Measurements from ENCODE around the gene PRSS1. TPM values are rescaled to one million over a fixed set of nuclear protein-coding genes. Genes with fewer than 3 reads are reported as not detected.
A peak's percentile ranks its signal among the peaks of the same experiment; 100 is the strongest.

The PRSS1 gene
- total and polyA plus RNA-seq, 9 donors = not detected

DNA sequence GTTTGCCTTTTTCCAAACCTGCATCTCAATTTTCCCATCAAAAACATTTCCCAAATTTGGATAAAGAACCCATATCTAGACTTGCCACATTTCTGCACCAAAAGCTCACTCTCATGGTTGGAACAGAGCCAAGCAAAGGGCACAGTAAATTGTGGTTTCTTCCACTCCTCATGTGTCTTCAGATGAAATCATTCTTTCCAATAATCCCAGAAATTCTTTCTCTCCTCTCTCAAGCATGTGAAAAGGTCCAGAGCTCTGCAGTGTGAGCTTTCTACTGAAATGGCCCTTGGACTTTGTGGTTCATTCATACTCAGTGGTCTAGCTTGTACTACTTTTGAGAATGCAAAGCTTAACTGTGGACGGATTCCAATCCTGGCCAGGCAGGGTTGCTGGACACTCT, 41.3 kb downstream of the PRSS1 start:
- Histone ChIP-seq H3K27me3 (ENCODE audit: control insufficient read depth, insufficient read depth, low read length) (peaks cover 14% of the 10 kb centered on the region), H3K36me3 (ENCODE audit: control insufficient read depth, insufficient read depth, low read length) (no peaks in the 10 kb centered on the region), H3K9me3 (replicated peaks; ENCODE audit: control insufficient read depth, low read depth, low read length) (no peaks in the 10 kb centered on the region), H3K4me1 (ENCODE audit: control insufficient read depth, insufficient read depth, low read length) (no peaks in the 10 kb centered on the region), H3K4me3 (ENCODE audit: low read length) (no peak overlapping the region), H3K27ac (ENCODE audit: low read length) (no peak overlapping the region)
- no peak for DNase-seq
- 100% methylated on average over 1 of the region's 1 CpG for WGBS (ENCODE audit: insufficient coverage)

GRCh38 chr7:142791502-142791901, 42.2 kb downstream of the PRSS1 start:
- Histone ChIP-seq H3K27me3 (ENCODE audit: control insufficient read depth, insufficient read depth, low read length) (peaks cover 23% of the 10 kb centered on the region), H3K9me3 (replicated peaks; ENCODE audit: control insufficient read depth, low read depth, low read length) (no peaks in the 10 kb centered on the region), H3K27ac (ENCODE audit: low read length) (no peak overlapping the region), H3K4me1 (ENCODE audit: control insufficient read depth, insufficient read depth, low read length) (peaks cover 3% of the 10 kb centered on the region), H3K4me3 (ENCODE audit: low read length) (no peak overlapping the region), H3K36me3 (ENCODE audit: control insufficient read depth, insufficient read depth, low read length) (no peaks in the 10 kb centered on the region)
- 80% methylated on average over 1 of the region's 7 CpGs for WGBS (ENCODE audit: insufficient coverage)
- no peak for DNase-seq

DNA sequence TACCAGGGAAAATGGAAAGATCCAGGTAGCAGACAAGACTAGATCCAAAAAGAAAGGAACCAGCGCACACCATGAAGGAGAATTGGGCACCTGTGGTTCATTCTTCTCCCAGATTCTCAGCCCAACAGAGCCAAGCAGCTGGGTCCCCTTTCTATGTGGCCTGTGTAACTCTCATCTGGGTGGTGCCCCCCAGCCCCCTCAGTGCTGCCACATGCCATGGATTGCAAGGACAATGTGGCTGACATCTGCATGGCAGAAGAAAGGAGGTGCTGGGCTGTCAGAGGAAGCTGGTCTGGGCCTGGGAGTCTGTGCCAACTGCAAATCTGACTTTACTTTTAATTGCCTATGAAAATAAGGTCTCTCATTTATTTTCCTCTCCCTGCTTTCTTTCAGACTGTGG, 42.9 kb downstream of the PRSS1 start:
- 100% methylated on average over 1 of the region's 1 CpG for WGBS (ENCODE audit: insufficient coverage)
- Histone ChIP-seq H3K27me3 (ENCODE audit: control insufficient read depth, insufficient read depth, low read length) (peaks cover 29% of the 10 kb centered on the region), H3K4me3 (ENCODE audit: low read length) (no peak overlapping the region), H3K36me3 (ENCODE audit: control insufficient read depth, insufficient read depth, low read length) (no peaks in the 10 kb centered on the region), H3K9me3 (replicated peaks; ENCODE audit: control insufficient read depth, low read depth, low read length) (no peaks in the 10 kb centered on the region), H3K4me1 (ENCODE audit: control insufficient read depth, insufficient read depth, low read length) (peaks cover 9% of the 10 kb centered on the region), H3K27ac (ENCODE audit: low read length) (no peak overlapping the region)
- DNase-seq = no peak

DNA sequence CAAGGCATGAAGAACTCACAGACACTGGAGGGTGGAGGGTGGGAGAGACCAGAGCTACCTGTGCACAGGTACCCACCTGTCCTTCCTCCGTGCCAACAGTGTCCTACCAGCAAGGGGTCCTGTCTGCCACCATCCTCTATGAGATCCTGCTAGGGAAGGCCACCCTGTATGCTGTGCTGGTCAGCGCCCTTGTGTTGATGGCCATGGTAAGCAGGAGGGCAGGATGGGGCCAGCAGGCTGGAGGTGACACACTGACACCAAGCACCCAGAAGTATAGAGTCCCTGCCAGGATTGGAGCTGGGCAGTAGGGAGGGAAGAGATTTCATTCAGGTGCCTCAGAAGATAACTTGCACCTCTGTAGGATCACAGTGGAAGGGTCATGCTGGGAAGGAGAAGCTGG, 43.3 kb downstream of the PRSS1 start:
- H3K4me1 ChIP-seq (ENCODE audit: control insufficient read depth, insufficient read depth, low read length) = peaks cover 14% of the 10 kb centered on the region
- no peak for DNase-seq
- no peaks in the 10 kb centered on the region for H3K9me3 ChIP-seq (replicated peaks; ENCODE audit: control insufficient read depth, low read depth, low read length)
- no peak overlapping the region for H3K4me3 ChIP-seq (ENCODE audit: low read length)
- no peak overlapping the region for H3K27ac ChIP-seq (ENCODE audit: low read length)
- peaks cover 34% of the 10 kb centered on the region for H3K27me3 ChIP-seq (ENCODE audit: control insufficient read depth, insufficient read depth, low read length)
- no peaks in the 10 kb centered on the region for H3K36me3 ChIP-seq (ENCODE audit: control insufficient read depth, insufficient read depth, low read length)
- 80% methylated on average over 1 of the region's 2 CpGs for WGBS (ENCODE audit: insufficient coverage)

DNA sequence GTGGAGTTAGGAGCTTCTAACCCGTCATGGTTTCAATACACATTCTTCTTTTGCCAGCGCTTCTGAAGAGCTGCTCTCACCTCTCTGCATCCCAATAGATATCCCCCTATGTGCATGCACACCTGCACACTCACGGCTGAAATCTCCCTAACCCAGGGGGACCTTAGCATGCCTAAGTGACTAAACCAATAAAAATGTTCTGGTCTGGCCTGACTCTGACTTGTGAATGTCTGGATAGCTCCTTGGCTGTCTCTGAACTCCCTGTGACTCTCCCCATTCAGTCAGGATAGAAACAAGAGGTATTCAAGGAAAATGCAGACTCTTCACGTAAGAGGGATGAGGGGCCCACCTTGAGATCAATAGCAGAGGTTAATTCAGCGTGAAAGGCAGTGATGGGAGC, 43.9 kb downstream of the PRSS1 start:
- H3K27ac ChIP-seq (ENCODE audit: low read length) = no peak overlapping the region
- no peaks in the 10 kb centered on the region for H3K9me3 ChIP-seq (replicated peaks; ENCODE audit: control insufficient read depth, low read depth, low read length)
- 41% methylated on average over 2 of the region's 5 CpGs for whole genome bisulfite sequencing (ENCODE audit: insufficient coverage)
- H3K4me1 ChIP-seq (ENCODE audit: control insufficient read depth, insufficient read depth, low read length) = peaks cover 15% of the 10 kb centered on the region
- DNase-seq = no peak
- H3K4me3 ChIP-seq (ENCODE audit: low read length) = no peak overlapping the region
- H3K36me3 ChIP-seq (ENCODE audit: control insufficient read depth, insufficient read depth, low read length) = no peaks in the 10 kb centered on the region
- peaks cover 40% of the 10 kb centered on the region for H3K27me3 ChIP-seq (ENCODE audit: control insufficient read depth, insufficient read depth, low read length)

- no peak overlapping the region for H3K4me3 ChIP-seq (ENCODE audit: low read length)
- H3K27me3 ChIP-seq (ENCODE audit: control insufficient read depth, insufficient read depth, low read length) = peaks cover 55% of the 10 kb centered on the region
These were observed 46.1 kb downstream of the PRSS1 start for GRCh38 chr7:142795339-142795863.

GRCh38 chr7:142796001-142796500, 46.8 kb downstream of the PRSS1 start:
- WGBS (ENCODE audit: insufficient coverage) = 13% methylated on average over 5 of the region's 9 CpGs
- H3K9me3 ChIP-seq (replicated peaks; ENCODE audit: control insufficient read depth, low read depth, low read length) = no peaks in the 10 kb centered on the region
- peaks cover 15% of the 10 kb centered on the region for H3K4me1 ChIP-seq (ENCODE audit: control insufficient read depth, insufficient read depth, low read length)
- DNase-seq = no peak
- H3K27me3 ChIP-seq (ENCODE audit: control insufficient read depth, insufficient read depth, low read length) = peaks cover 60% of the 10 kb centered on the region
- no peak overlapping the region for H3K4me3 ChIP-seq (ENCODE audit: low read length)
- no peak overlapping the region for H3K27ac ChIP-seq (ENCODE audit: low read length)
- no peaks in the 10 kb centered on the region for H3K36me3 ChIP-seq (ENCODE audit: control insufficient read depth, insufficient read depth, low read length)

More at GRCh38 chr7:142795339-142795863, 46.1 kb downstream of the PRSS1 start:
- Histone ChIP-seq H3K27ac (ENCODE audit: low read length) (no peak overlapping the region), H3K4me1 (ENCODE audit: control insufficient read depth, insufficient read depth, low read length) (peaks cover 15% of the 10 kb centered on the region), H3K36me3 (ENCODE audit: control insufficient read depth, insufficient read depth, low read length) (no peaks in the 10 kb centered on the region), H3K9me3 (replicated peaks; ENCODE audit: control insufficient read depth, low read depth, low read length) (no peaks in the 10 kb centered on the region)
- DNase-seq = no peak
- WGBS (ENCODE audit: insufficient coverage) = 50% methylated on average over 2 of the region's 5 CpGs

DNA sequence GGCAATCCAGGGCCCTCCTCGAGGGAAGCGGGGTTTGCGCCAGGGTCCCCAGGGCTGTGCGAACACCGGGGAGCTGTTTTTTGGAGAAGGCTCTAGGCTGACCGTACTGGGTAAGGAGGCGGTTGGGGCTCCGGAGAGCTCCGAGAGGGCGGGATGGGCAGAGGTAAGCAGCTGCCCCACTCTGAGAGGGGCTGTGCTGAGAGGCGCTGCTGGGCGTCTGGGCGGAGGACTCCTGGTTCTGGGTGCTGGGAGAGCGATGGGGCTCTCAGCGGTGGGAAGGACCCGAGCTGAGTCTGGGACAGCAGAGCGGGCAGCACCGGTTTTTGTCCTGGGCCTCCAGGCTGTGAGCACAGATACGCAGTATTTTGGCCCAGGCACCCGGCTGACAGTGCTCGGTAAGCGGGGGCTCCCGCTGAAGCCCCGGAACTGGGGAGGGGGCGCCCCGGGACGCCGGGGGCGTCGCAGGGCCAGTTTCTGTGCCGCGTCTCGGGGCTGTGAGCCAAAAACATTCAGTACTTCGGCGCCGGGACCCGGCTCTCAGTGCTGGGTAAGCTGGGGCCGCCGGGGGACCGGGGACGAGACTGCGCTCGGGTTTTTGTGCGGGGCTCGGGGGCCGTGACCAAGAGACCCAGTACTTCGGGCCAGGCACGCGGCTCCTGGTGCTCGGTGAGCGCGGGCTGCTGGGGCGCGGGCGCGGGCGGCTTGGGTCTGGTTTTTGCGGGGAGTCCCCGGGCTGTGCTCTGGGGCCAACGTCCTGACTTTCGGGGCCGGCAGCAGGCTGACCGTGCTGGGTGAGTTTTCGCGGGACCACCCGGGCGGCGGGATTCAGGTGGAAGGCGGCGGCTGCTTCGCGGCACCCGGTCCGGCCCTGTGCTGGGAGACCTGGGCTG, 47.5 kb downstream of the PRSS1 start:
- DNase-seq = no peak
- peaks cover 64% of the 10 kb centered on the region for H3K27me3 ChIP-seq (ENCODE audit: control insufficient read depth, insufficient read depth, low read length)
- no peaks in the 10 kb centered on the region for H3K9me3 ChIP-seq (replicated peaks; ENCODE audit: control insufficient read depth, low read depth, low read length)
- WGBS (ENCODE audit: insufficient coverage) = 2% methylated on average over 74 of the region's 74 CpGs
- no peak overlapping the region for H3K27ac ChIP-seq (ENCODE audit: low read length)
- H3K36me3 ChIP-seq (ENCODE audit: control insufficient read depth, insufficient read depth, low read length) = no peaks in the 10 kb centered on the region
- H3K4me3 ChIP-seq (ENCODE audit: low read length) = peak overlapping the region; percentile 22
- peaks cover 15% of the 10 kb centered on the region for H3K4me1 ChIP-seq (ENCODE audit: control insufficient read depth, insufficient read depth, low read length)

- Histone ChIP-seq H3K4me3 (ENCODE audit: low read length) (peak overlapping the region; percentile 22), H3K27me3 (ENCODE audit: control insufficient read depth, insufficient read depth, low read length) (peaks cover 62% of the 10 kb centered on the region), H3K9me3 (replicated peaks; ENCODE audit: control insufficient read depth, low read depth, low read length) (no peaks in the 10 kb centered on the region), H3K4me1 (ENCODE audit: control insufficient read depth, insufficient read depth, low read length) (peaks cover 15% of the 10 kb centered on the region), H3K27ac (ENCODE audit: low read length) (peak overlapping the region; percentile 20), H3K36me3 (ENCODE audit: control insufficient read depth, insufficient read depth, low read length) (no peaks in the 10 kb centered on the region)
- no peak for DNase-seq
- 1% methylated on average over 25 of the region's 33 CpGs for WGBS (ENCODE audit: insufficient coverage)
These were observed 48.4 kb downstream of the PRSS1 start for GRCh38 chr7:142797391-142798377.

Measured in muscle of leg (tissue), 11 donors.